GM19455 (cell line): ENCODE data around the gene LINGO1.

Experiments used
- ATAC-seq: cut with Tn5 transposase; IDR thresholded peaks from one replicate; pipeline ENCODE4 v1.9.1; 2021; ENCODE audit not compliant: unreplicated experiment

LINGO1 gene

DNA sequence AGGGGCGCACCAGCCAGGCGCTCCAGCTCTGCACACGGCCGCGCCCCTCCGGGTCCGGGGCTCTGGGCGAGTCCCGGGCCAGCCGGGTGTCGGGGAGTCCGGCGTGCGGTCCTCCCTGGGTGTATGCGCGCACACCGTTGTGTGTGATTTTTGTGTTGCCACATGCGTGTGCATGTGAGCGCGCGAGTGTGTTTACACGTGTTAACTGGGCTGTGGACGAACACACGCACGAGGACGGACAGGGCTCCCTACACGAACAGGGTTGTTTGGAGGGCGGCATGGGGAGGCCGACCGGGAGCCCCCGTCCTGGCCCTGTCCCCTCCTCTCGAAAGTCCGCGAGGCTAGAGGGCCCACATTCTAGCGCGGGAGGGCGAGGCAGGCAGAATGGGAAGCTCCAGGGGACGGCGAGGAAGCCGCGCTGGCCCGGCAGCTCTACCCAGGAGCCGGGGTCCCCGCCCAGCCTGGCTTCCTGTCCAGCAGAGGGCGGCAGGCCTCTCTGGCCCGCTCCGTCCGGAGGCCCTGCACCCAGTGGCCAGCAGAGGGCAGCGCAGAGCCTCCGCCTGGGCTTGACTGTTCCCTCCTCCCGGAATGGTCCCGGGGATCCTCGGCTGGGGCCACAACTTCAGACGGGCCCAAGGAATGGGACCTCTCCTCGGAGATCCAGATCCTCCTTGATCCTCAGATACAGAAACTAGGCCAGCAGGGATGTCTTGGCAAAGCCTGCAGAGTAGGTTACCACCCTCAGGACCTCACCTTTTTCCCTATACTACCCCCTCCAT, 611 bp upstream of the LINGO1 start:
- ATAC-seq = peak; percentile 72

DNA sequence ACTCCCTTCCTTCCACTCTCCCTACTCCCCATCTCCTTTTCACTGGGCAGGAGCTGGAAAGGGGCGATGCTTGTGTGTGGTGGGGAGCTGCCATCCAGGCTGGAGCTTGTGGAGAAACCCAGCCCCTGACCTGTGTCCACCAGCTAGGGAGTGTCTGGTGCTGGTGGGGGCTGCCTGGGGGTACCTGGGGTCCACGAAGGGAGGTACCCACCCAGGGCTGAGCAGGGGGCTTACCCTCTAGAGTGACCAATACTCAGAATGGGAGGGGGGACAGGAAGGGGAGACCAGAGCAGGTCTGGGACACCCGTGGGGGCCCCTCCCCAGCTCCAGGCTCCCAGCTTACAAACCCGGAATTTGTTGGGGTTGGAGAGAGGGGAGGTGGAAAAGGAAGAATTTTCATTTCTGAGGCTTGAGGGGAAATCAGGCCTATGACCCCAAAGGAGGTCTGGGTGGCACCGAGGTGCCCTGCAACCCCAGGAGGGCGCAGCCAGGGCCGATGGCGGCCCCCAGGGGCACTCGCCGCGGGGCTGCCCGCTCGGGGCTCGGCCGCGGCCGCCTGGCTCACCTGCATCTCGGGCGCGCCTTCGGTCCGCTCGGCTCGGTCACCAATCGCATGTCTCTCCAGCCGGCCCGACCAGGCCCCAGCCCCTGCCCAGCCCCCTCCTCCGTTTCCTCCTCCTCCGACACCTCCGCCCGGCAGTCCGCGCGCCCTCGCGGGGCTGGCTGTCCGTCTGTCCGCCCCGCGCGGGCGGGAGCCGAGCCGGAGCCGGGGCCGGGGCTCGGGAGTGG, 773 bp downstream of the LINGO1 start:
- ATAC-seq = no peak

DNA sequence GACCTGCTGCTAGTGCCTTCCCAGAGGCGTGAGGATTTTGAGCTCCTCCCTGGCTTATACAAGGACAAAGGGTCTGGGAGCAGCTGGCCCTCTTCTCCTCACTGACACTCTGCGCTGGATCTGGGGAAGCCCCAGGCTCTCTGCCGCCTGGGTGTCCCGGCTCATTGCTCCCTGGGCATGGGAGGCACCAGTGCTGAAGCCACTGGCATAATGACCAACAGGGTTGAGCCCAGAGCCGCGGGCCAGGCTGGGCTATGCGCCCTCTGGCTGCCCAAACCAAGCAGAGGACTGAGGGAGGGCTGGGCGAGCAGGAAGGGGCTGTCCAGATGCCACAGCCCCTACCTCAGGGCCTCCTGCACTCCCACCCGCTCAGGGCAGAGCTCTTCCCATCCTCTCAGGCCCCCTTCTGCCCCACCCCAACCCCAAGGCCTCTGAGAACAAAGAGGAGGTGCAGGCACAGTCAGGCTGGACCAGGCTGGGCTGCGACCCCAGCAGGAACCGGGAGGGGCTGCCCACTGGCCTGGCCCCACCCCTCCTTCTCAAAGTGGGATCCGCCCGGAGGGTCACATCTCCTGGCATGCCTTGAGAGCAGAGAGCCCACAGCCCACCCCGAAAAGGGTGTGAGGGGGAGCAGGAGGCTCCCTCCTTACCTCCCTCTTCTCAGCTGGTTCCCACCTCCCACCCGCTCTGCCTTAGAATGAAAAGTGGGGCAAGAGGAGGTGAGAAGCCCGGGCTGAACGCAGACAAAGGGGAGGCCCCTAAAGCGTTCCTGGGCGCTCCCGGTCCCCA, 1.6 kb downstream of the LINGO1 start:
- no peak for ATAC-seq

DNA sequence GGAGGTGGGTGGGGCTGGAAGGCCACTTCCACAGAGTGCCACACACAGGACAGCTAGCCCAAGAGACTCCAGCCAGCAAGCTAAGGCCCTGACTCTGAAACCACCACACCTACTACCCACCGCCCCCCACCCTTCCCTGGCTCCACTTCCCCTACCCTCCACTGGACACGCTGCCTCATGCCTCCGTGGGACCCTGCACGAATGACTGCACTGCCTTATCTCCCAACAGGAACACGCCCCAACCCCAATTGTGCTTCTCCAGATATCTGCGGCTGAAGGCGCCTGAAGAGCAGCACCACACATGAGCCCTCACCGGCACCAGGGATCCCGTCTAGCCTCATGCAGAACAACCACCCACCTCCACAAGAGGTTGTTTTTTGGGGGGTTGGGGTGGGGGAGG, 2.7 kb downstream of the LINGO1 start:
- ATAC-seq = no peak

DNA sequence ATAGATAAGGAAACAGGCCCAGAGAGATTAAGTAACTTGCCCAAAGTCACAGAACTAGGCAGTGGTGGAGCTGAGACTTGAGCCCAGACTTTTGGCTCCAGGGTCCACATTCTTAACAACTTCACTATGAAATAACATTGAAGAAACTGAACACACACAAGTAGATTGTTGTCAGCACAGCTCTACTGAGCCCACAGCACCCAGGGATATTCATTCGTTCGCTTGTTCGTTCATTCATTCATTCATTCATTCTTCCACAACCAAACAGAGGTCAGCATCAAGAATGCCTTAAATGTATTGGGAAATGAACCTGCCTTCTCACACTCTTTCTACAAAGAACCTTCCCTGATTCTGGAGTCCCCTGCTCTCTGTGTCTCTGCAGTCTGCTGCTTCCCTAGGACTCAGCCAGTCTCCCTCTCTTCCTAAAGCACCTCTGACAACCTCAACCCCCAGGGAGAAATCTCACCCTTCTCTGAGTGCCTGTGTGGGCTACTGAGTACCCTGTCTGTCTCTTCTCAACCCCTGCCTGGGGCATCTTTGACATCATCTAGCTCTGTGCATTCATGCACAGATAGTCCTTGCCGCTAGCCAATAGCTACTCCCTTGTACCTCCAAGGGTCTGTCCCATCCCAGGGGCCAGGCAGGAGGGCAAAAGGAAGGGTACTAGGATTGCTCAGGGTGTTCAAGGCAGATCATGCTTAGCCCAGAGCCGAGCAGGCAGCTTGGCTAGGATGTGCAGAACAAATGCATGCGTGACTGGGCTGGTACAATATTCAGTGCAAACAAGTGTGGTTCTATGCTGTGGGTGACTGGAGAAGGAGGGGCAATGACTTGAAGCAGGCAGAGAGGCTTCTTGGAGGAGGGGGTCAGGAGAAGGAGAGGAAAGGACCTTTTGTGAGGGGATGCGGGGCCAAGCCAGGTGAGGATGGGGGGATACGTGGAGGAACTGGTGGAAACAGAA, 3.4 kb downstream of the LINGO1 start:
- ATAC-seq = no peak

DNA sequence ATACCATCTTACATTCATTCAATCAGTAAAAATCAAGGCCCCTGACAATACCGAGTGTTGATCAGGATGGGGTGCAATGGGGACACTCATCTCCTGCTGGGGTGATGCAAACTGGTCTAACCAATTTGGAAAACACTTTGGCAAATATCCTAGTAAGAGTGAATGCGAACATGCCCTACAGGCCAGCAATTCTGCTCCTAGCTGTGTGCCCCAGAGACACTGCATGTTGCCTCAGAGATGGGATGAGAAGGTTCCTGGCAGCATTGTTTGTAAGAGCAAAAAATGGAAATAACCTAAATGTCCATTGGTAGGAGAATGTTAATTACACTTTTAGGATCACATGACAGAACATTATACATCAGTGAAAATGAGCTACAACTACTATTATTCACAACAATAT, 4.7 kb downstream of the LINGO1 start:
- no peak for ATAC-seq

DNA sequence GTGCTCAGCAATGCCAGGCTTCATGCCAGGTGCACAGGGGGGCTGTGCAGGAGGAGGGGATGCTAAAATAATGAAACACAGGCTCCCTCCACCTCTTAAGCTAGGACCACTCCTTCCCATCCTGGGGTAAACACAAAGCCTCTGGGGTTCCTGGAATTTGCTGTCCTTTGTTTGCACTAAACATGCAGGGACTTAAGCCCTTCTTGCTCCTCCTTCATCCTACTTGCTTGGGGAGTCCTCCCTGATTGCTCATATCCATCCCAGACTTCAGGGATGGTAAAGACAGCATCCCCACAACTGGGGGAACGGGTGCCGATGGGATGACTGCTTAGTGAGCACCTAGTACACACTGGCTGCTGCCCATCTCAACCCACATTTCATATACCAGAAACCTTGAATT, 5.1 kb downstream of the LINGO1 start:
- ATAC-seq = no peak

DNA sequence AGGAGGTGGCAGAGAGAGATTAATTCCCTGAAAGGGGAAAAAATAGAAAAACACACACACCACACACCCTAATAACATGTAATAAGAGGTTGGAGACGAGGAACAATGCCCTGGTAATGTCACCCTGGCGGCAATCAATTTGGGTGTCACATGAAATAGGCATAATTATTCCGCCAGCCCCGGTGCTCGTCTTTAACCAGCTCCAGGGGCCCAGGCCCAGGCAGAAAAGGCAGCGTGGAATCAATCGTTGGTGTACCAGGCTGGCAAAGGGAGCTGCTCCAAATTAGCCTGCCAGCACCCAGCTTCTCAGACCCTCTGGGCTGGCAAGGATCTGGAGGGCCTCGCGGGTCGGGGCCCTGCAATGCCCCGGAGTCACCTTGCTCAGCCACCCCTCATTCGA, 5.6 kb downstream of the LINGO1 start:
- ATAC-seq = no peak

DNA sequence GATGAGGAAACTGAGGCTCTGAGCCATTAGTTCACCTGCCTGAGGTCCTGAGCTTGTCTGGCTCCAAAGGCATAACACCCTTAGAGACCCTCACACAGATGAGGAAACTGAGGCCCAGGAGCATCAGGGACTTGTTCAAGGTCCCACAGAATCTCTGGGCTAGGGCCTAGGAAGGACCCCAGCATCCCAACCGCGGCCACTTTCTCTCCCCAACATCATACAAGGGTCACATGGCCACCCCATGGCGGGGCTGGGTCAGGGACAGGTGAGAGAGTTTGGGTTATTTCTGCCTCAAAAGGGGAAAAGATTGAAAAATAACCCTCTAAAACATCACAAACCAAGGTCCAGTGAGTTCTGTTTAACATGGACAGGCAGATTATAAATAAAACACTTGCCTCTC, 6.7 kb downstream of the LINGO1 start:
- no peak for ATAC-seq

DNA sequence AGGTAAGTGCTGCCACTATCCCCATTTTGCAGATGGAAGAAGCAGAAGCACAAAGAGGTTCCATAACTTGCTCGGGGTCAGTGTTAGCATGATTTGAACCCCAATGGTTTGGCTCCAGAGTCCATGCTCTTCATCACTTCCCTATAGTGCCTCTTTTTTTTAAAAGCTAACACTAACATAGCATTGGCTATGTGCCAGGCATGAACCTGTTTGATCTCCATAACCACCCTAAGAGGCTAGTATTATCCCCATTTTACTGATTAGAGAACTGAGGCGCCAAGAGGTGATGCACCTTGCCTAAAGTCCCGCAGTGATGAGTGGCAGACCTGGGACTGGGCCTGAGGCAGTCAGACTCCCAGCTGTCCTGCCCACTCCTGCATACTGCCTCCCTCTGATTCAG, 7.3 kb downstream of the LINGO1 start:
- ATAC-seq = no peak

DNA sequence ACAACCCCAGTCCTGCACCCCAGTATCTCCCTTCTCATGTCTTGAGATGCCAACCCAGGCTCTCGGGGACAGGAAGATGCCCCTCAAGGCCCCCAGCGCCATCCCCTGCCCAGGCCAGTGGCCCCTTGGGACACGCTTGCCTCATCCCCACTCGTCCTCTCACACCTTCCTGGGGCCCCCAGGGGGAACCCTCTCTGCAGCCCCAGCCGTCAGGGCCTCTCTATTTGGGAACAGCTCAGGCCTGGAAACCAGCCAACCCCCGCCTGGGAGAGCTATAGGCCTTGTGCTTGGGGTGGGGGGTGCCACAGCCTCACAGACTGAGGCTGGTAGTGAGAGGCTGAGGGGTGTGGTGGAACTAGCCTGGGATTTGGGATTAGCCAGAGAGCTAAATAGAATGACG, 7.8 kb downstream of the LINGO1 start:
- ATAC-seq = no peak

DNA sequence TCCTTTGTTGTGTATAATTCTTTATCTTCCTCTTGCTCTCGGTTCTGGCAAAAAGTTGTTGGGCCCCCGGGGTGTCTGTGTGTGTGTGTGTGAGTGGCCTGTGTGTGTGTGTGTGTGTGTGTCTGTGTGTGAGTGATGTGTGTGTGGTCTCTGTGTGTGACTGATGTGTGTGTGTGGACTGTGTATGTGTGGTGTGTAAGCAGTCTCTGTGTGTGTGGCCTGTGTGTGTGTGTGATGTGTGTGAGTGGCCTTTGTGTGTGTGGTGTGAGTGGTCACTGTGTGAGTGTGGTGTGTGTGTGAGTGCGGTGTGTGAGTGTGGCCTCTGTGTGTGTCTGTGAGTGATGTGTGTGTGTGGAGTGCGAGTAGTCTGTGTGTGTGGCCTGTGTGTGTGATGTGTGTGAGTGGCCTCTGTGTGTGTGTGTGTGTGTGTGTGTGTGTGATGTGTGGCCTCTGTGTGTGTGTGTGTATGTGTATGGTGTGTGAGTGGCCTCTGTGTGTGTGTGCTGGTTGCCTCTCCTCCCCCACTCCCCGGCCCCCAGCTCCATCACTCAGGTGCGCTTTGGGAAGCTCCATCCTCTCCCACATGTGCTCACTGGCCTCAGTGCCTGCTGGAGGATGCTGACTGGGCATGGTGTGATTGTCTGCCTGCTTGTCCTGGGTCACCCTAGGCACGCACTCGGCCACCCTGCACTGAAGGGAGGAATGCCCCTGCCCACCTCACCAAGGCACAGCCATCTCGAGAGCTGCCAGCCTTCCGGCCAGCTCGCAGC, 8.8 kb downstream of the LINGO1 start:
- no peak for ATAC-seq

DNA sequence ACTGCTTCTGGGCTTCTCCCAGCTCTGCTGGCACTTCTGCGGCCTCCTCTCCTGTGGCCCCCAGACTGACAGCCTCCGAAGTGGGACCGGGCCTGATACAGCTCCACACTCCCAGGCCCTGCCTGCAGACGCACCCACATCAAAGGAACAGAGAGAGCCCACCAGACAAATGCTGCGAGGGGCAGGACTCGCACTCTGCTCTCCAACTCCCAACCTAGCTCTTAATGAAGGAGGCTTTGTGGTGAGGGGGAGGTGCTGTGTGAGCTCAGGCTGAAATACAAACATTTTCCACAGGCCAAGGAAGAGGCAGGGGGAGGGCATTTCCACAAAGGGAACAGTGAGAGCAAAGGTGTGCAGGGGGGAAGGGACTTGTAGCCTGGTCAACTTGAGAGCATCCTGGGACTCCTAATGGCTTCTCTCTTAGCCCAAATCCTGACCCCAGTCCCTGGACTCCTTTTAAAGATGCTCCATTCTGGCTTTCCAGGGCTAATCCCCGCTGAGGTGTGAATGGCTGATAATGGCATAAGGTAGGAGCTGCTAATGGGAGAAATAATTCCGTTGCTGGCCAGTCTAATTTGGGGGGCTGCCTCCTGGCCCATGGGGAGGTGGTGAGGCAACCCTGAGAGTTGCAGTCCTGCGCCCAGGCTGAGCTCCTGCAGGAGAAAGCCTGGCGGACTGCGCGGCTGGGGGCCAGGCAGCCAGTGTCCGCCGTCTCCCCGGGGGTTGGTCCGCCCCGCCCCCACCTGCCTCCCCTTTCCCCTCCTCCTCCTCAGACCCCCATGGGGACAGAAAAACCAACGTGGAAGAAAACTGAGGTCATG, 9.6 kb downstream of the LINGO1 start:
- ATAC-seq = no peak

DNA sequence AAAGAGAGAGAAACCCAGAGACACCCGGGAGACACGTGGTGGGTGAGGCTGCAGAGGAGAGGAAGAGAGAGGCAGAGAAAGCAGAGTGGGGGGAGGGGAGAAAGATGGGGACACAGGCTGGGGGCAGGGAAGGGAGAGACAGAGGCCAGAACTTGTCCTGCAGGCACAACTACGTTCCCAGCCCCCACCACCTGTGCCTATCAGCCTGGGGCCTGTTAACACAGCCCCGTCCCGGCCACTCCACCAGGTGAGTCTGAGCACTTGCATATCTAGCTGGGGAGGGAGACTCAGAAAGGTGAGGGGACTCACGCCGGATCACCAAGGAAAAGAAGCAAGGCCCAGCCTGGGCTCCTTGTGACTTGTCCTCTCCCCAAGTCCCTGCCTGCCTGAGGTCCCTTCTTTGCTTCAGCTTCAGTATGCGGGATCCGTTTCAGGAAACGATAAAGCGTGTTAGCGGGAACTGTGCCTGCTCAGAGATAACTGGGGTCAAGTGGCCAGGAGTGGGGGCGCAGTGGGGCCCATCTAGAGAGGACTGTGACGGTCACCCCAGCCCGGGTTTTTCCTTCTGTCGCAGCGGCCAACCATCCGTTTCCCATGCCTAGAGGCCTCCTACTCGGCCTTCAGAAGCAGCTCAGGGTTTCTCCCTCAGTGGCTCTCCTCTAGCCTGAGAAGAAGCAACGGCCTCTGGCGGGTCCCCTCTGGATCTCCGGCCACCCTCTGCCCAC, 10.3 kb downstream of the LINGO1 start:
- ATAC-seq = no peak

DNA sequence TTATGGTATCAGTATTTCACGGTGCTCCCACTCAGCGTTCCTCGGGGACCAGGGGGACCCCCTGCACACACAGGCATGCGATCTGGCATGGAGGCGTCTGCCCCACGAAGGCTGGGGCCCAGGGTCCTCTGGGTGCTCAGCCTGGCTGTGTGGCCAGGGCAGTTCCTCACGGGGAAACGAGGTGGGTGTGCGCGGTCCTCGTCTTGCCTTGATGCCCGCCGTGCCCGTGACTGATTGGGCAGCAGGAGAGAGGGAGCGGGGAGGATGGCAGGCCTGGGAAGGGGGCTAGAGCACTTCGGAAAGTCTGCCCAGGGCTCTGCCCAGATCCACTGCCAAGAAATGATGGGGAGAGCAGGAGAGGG, 10.9 kb downstream of the LINGO1 start:
- ATAC-seq = no peak

DNA sequence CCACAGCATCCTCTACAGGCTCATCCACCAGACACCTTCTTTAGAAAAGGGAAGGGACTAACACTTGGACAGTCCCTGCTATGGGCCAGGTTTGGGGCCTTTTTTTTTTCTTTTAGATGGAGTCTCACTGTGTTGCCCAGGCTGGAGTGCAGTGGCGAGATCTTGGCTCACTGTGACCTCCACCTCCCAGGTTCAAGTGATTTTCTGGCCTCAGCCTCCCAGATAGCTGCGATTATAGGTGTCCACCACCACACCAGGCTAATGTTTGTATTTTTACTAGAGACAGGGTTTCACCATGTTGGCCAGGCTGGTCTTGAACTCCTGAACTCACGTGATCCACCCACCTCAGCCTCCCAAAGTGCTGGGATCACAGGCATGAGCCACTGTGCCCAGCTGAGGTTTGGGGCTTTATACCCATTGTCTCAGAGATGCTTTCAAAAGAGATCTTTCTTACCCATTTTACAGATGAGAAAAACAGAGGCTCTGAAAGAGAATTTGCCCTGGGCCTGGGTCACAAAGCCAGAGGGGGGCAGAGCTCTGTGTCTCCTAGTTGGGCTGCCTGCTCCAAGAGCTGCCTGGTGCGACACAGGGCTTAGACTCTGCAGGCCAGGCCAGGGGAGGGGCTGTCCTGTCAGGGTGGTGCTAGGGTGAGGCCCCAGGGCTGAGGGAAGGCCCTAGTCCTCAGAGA, 11.6 kb downstream of the LINGO1 start:
- no peak for ATAC-seq

DNA sequence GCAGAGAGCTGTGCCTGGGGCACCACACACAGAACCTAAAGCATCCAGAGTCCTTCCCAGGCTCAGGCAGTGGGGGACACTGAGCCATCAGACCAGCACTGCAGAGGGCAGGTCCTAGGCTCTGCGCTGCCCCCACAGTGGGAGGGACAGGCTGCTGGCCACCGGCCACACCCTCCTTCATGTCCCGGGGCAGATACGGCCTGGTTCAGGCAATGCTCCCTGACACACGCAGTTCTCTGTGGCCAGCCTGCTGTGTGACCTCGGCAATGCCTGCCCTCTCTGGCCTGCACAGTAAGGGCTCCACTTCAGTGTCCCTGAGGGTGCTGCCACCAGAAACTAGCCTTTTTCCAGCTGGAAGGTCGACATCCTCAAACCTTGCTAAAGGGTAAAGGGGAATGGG, 12.4 kb downstream of the LINGO1 start:
- ATAC-seq = no peak

DNA sequence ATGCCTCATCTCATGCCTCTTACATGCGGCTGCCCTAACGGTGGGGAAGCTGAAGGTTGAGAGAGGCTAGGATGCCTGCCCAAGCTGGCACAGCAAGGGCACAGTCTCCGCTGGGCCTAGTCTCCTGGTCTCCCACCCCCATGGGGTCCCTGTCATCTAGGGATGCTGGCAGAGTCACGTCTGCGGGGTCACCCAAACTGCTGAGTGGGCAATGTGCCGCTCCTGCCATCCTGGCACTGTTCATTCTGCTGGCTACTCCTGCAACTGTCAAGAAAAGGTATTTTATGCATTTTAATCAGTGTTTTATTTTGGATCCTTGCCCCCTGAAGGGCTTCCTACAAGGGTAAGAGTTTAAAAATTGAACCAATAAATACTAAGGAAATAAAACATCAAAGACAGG, 12.8 kb downstream of the LINGO1 start:
- ATAC-seq = no peak
